Endothelial cell of umbilical vein (primary cell): ENCODE data around the gene LRIF1. TPM values are rescaled to one million over a fixed set of nuclear protein-coding genes. Genes with fewer than 3 reads are reported as not detected.
"Not testable (repeated sequence)": the region's sequence is repeated elsewhere in the genome, so short reads cannot be mapped to it uniquely, and the experiment has no call there.

Source experiments
- BruUV-seq: library from RNA; stranded (reverse); fragments of 400-500 nt; replicated peaks from 2 replicates; lab custom pipeline; 2021; lab: Mats Ljungman, UMichigan
- CTCF ChIA-PET: fragments of 300-600, 350-600 bp; sonication (Branson Sonifier 250); formaldehyde crosslinking; loops from one replicate; lab custom pipeline; 2021; ENCODE audit warnings: antibody characterized with exemption, inconsistent platforms; lab: Charles Lee
- POLR2A ChIA-PET: fragments of 300-600, 350-600 bp; sonication (Branson Sonifier 250); formaldehyde crosslinking; loops from one replicate; lab custom pipeline; 2021; ENCODE audit warnings: antibody characterized with exemption, inconsistent platforms; lab: Charles Lee
- DNase-seq: peaks from one replicate; pipeline ENCODE4 v3.0.0-alpha.2; 2011; ENCODE audit warnings: low read depth, low spot score
- FAIRE-seq: peaks from 2 replicates; lab custom pipeline; 2011; peaks lifted over from hg19 to GRCh38; lab: Jason Lieb, UNC
- H2AFZ ChIP-seq: 2 replicates; pipeline ENCODE4 v1.6.0; 2012; ENCODE audit warnings: low read depth, low read length, control low read depth, inconsistent platforms
- H3K27ac ChIP-seq: 2 replicates; pipeline ENCODE4 v1.5.1; 2011; ENCODE audit warnings: low read depth, mild to moderate bottlenecking, control low read depth, low read length, moderate library complexity; ENCODE audit not compliant: insufficient read depth
- H3K27me3 ChIP-seq, 2 experiments: 2 replicates each; pipeline versions ENCODE4 v1.6.0 to v1.6.1; 2011; ENCODE audit warnings: low read length in 2 of 2, mixed read lengths in 1 of 2; ENCODE audit not compliant: control insufficient read depth in 2 of 2, insufficient read depth in 2 of 2
- H3K36me3 ChIP-seq, 2 experiments: 2 replicates in 1 of 2; 3 replicates in 1 of 2; pipeline ENCODE4 v1.5.1; 2011; ENCODE audit warnings: low read length in 2 of 2, mild to moderate bottlenecking in 1 of 2, moderate library complexity in 1 of 2; ENCODE audit not compliant: control insufficient read depth in 2 of 2, insufficient read depth in 2 of 2; ENCODE audit errors: extremely low read depth in 1 of 2
- H3K4me1 ChIP-seq: 3 replicates; pipeline ENCODE4 v1.5.1; 2011; ENCODE audit warnings: mild to moderate bottlenecking, low read length; ENCODE audit not compliant: control insufficient read depth, insufficient read depth; ENCODE audit errors: extremely low read depth
- H3K4me2 ChIP-seq: 2 replicates; pipeline ENCODE4 v1.6.1; 2011; ENCODE audit warnings: low read length, control low read depth, mixed read lengths; ENCODE audit not compliant: insufficient read depth
- H3K4me3 ChIP-seq, 3 experiments: fragments of 200-600 bp in 1 of 3; sonication (generic), shearing (Covaris generic) in 1 of 3; replicated peaks in 1 of 3; 2 replicates each; pipeline ENCODE4 v1.5.1; 2011 to 2016; ENCODE audit warnings: control low read depth in 3 of 3, low read length in 3 of 3, mild to moderate bottlenecking in 2 of 3, inconsistent platforms in 1 of 3, low read depth in 1 of 3, moderate library complexity in 1 of 3; ENCODE audit not compliant: insufficient read depth in 1 of 3
- H3K79me2 ChIP-seq: 2 replicates; pipeline ENCODE4 v1.6.0; 2012; ENCODE audit warnings: low read length, inconsistent platforms; ENCODE audit not compliant: control insufficient read depth, insufficient read depth
- H3K9ac ChIP-seq: replicated peaks from 2 replicates; pipeline ENCODE3; 2011; ENCODE audit warnings: low read length, control low read depth; ENCODE audit not compliant: insufficient read depth; ENCODE audit errors: extremely low read depth
- H3K9me1 ChIP-seq: replicated peaks from 3 replicates; pipeline ENCODE4 v1.6.0; 2011; ENCODE audit warnings: mild to moderate bottlenecking, low read length; ENCODE audit not compliant: control insufficient read depth, insufficient read depth; ENCODE audit errors: extremely low read depth
- H3K9me3 ChIP-seq: replicated peaks from 2 replicates; pipeline ENCODE4 v1.5.1; 2012; ENCODE audit warnings: low read length, inconsistent platforms; ENCODE audit not compliant: control insufficient read depth, insufficient read depth
- H4K20me1 ChIP-seq: replicated peaks from 2 replicates; pipeline ENCODE3; 2011; ENCODE audit warnings: mild to moderate bottlenecking, low read length; ENCODE audit not compliant: control insufficient read depth, insufficient read depth; ENCODE audit errors: extremely low read depth
- CTCF ChIP-seq, 2 donors: IDR thresholded peaks; 1 replicate in 1 of 2; 2 replicates in 1 of 2; pipeline ENCODE4 v1.5.1; 2011; ENCODE audit warnings: low read length in 2 of 2, mild to moderate bottlenecking in 2 of 2, moderate library complexity in 2 of 2, control low read depth in 1 of 2, inconsistent platforms in 1 of 2, low read depth in 1 of 2; ENCODE audit not compliant: insufficient read depth in 1 of 2; ENCODE audit errors: extremely low read depth in 1 of 2
- EZH2 ChIP-seq: IDR thresholded peaks from 2 replicates; pipeline ENCODE4 v1.6.1; 2012; ENCODE audit warnings: borderline replicate concordance, low read depth, mild to moderate bottlenecking, moderate library complexity, low read length, inconsistent platforms; ENCODE audit not compliant: severe bottlenecking
- FOS ChIP-seq: IDR thresholded peaks from 2 replicates; pipeline ENCODE4 v1.6.1; 2011; ENCODE audit warnings: mild to moderate bottlenecking, low read length, moderate library complexity, borderline replicate concordance; ENCODE audit not compliant: insufficient read depth
- GATA2 ChIP-seq: IDR thresholded peaks from 2 replicates; pipeline ENCODE4 v1.7.0; 2011; ENCODE audit warnings: low read depth, mild to moderate bottlenecking, moderate library complexity, mixed read lengths, low read length; ENCODE audit not compliant: insufficient read length, insufficient read depth
- JUN ChIP-seq: IDR thresholded peaks from 2 replicates; pipeline ENCODE4 v1.6.1; 2011; ENCODE audit warnings: borderline replicate concordance, low read depth; ENCODE audit not compliant: insufficient read length, insufficient read depth
- MAX ChIP-seq: IDR thresholded peaks from 2 replicates; pipeline ENCODE4 v1.6.1; 2011; ENCODE audit not compliant: insufficient read depth, insufficient read length
- MYC ChIP-seq: IDR thresholded peaks from one replicate; pipeline ENCODE4 v1.6.1; 2011; ENCODE audit warnings: mild to moderate bottlenecking, low read depth, low read length
- POLR2A ChIP-seq: IDR thresholded peaks from 2 replicates; pipeline ENCODE4 v1.6.1; 2012; ENCODE audit warnings: low read depth, mild to moderate bottlenecking, control low read depth, low read length
- POLR2AphosphoS5 ChIP-seq: IDR thresholded peaks from 2 replicates; pipeline ENCODE4 v1.6.1; 2012; ENCODE audit warnings: low read depth, mild to moderate bottlenecking, control low read depth, low read length, moderate library complexity; ENCODE audit not compliant: insufficient read depth
- dilution Hi-C: fragments of 300-500 bp; cut with MboI; formaldehyde crosslinking; loops from one replicate; pipeline ENCODE4 v1.15.0; 2019; ENCODE audit warnings: low sequenced_read_pairs; ENCODE audit not compliant: extremely low pct_ligation_motif_present
- intact Hi-C: fragments of 100-400 bp; cut with micrococcal nuclease; formaldehyde crosslinking; loops from one replicate; pipeline ENCODE4 v1.10.0; 2022
- polyA plus RNA-seq, 4 experiments: library from polyadenylated mRNA; depleted of rRNA in 3 of 4; stranded (reverse) in 3 of 4; unstranded in 1 of 4; fragments of >200 nt; gene quantifications; 2 replicates each; pipeline versions ENCODE4 v1.2.1 to v1.2.3, GENCODE V29; 2011 to 2012; ENCODE audit warnings: missing spikeins in 1 of 4
- total RNA-seq: library from RNA; stranded (reverse); gene quantifications from 2 replicates; pipeline ENCODE4 v1.2.3, GENCODE V29; 2021

The LRIF1 gene
- total and polyA plus RNA-seq, 2 donors (not counting 3 experiments of a cell fraction or from before 2014, with no cell fraction given), result 3.5 to 13.0 TPM

- DNase-seq (no peak), FAIRE-seq (no peak)
- no TSS peak for BruUV-seq
- Histone ChIP-seq H3K27me3 (no peaks in the 10 kb centered on the region), H3K9ac (no peak overlapping the region), H3K9me1 (no peaks in the 10 kb centered on the region), H3K79me2 (no peaks in the 10 kb centered on the region), H3K9me3 (no peaks in the 10 kb centered on the region), H3K27ac (no peak overlapping the region), H3K4me2 (no peak overlapping the region), H4K20me1 (no peaks in the 10 kb centered on the region), H3K36me3 (no peaks in the 10 kb centered on the region), H2AFZ (no peak overlapping the region), H3K4me1 (no peaks in the 10 kb centered on the region), H3K4me3 (no peak overlapping the region)
- intact Hi-C loops (no loop called here), dilution Hi-C loops (no loop called here)
- ChIA-PET POLR2A (no interaction called here), CTCF (interaction anchor here (1.2 kb wide), 1 partner anchor 12 kb away, joined by 3 read pairs; no protein-coding TSS in a partner anchor)
- TF ChIP-seq JUN, result no peak
- TF ChIP-seq GATA2, result no peak
- no peak for TF ChIP-seq MAX
- no peak for TF ChIP-seq CTCF (IDR thresholded peaks at IDR 0.05; ENCODE audit: extremely low read depth in 1 of 2, insufficient read depth in 1 of 2, low read depth in 1 of 2, low read length in 2 of 2)
- no peak for TF ChIP-seq MYC
- no peak for TF ChIP-seq EZH2
- TF ChIP-seq POLR2AphosphoS5, result no peak
- TF ChIP-seq FOS, result no peak
- no peak for TF ChIP-seq POLR2A
Measured at GRCh38 chr1:110936567-110936966, 27.2 kb downstream of the LRIF1 start.

- H4K20me1 ChIP-seq, POLR2A ChIA-PET, H3K79me2 ChIP-seq, H3K4me2 ChIP-seq, FAIRE-seq, H3K9ac ChIP-seq, H3K36me3 ChIP-seq, CTCF ChIA-PET, H3K27ac ChIP-seq, BruUV-seq, DNase-seq, H3K9me3 ChIP-seq, H2AFZ ChIP-seq, intact Hi-C loops, H3K4me1 ChIP-seq, dilution Hi-C loops, H3K9me1 ChIP-seq, H3K4me3 ChIP-seq, H3K27me3 ChIP-seq: not testable (repeated sequence)
Measured at GRCh38 chr1:110931097-110931496, 32.6 kb downstream of the LRIF1 start.
